Endothelial cell of umbilical vein (primary cell): Measurements from ENCODE around the gene KCND2. TPM values are rescaled to one million over a fixed set of nuclear protein-coding genes. Genes with fewer than 3 reads are reported as not detected.

Source experiments
- BruUV-seq: library from RNA; stranded (reverse); fragments of 400-500 nt; replicated peaks from 2 replicates; lab custom pipeline; 2021; lab: Mats Ljungman, UMichigan
- CTCF ChIA-PET: fragments of 300-600, 350-600 bp; sonication (Branson Sonifier 250); formaldehyde crosslinking; loops from one replicate; lab custom pipeline; 2021; ENCODE audit warnings: antibody characterized with exemption, inconsistent platforms; lab: Charles Lee
- POLR2A ChIA-PET: fragments of 300-600, 350-600 bp; sonication (Branson Sonifier 250); formaldehyde crosslinking; loops from one replicate; lab custom pipeline; 2021; ENCODE audit warnings: antibody characterized with exemption, inconsistent platforms; lab: Charles Lee
- DNase-seq: peaks from one replicate; pipeline ENCODE4 v3.0.0-alpha.2; 2011; ENCODE audit warnings: low read depth, low spot score
- FAIRE-seq: peaks from 2 replicates; lab custom pipeline; 2011; peaks lifted over from hg19 to GRCh38; lab: Jason Lieb, UNC
- H2AFZ ChIP-seq: 2 replicates; pipeline ENCODE4 v1.6.0; 2012; ENCODE audit warnings: low read depth, low read length, control low read depth, inconsistent platforms
- H3K27ac ChIP-seq: 2 replicates; pipeline ENCODE4 v1.5.1; 2011; ENCODE audit warnings: low read depth, mild to moderate bottlenecking, control low read depth, low read length, moderate library complexity; ENCODE audit not compliant: insufficient read depth
- H3K27me3 ChIP-seq, 2 experiments: 2 replicates each; pipeline versions ENCODE4 v1.6.0 to v1.6.1; 2011; ENCODE audit warnings: low read length in 2 of 2, mixed read lengths in 1 of 2; ENCODE audit not compliant: control insufficient read depth in 2 of 2, insufficient read depth in 2 of 2
- H3K36me3 ChIP-seq, 2 experiments: 2 replicates in 1 of 2; 3 replicates in 1 of 2; pipeline ENCODE4 v1.5.1; 2011; ENCODE audit warnings: low read length in 2 of 2, mild to moderate bottlenecking in 1 of 2, moderate library complexity in 1 of 2; ENCODE audit not compliant: control insufficient read depth in 2 of 2, insufficient read depth in 2 of 2; ENCODE audit errors: extremely low read depth in 1 of 2
- H3K4me1 ChIP-seq: 3 replicates; pipeline ENCODE4 v1.5.1; 2011; ENCODE audit warnings: mild to moderate bottlenecking, low read length; ENCODE audit not compliant: control insufficient read depth, insufficient read depth; ENCODE audit errors: extremely low read depth
- H3K4me2 ChIP-seq: 2 replicates; pipeline ENCODE4 v1.6.1; 2011; ENCODE audit warnings: low read length, control low read depth, mixed read lengths; ENCODE audit not compliant: insufficient read depth
- H3K4me3 ChIP-seq, 3 experiments: fragments of 200-600 bp in 1 of 3; sonication (generic), shearing (Covaris generic) in 1 of 3; replicated peaks in 1 of 3; 2 replicates each; pipeline ENCODE4 v1.5.1; 2011 to 2016; ENCODE audit warnings: control low read depth in 3 of 3, low read length in 3 of 3, mild to moderate bottlenecking in 2 of 3, inconsistent platforms in 1 of 3, low read depth in 1 of 3, moderate library complexity in 1 of 3; ENCODE audit not compliant: insufficient read depth in 1 of 3
- H3K79me2 ChIP-seq: 2 replicates; pipeline ENCODE4 v1.6.0; 2012; ENCODE audit warnings: low read length, inconsistent platforms; ENCODE audit not compliant: control insufficient read depth, insufficient read depth
- H3K9ac ChIP-seq: replicated peaks from 2 replicates; pipeline ENCODE3; 2011; ENCODE audit warnings: low read length, control low read depth; ENCODE audit not compliant: insufficient read depth; ENCODE audit errors: extremely low read depth
- H3K9me1 ChIP-seq: replicated peaks from 3 replicates; pipeline ENCODE4 v1.6.0; 2011; ENCODE audit warnings: mild to moderate bottlenecking, low read length; ENCODE audit not compliant: control insufficient read depth, insufficient read depth; ENCODE audit errors: extremely low read depth
- H3K9me3 ChIP-seq: replicated peaks from 2 replicates; pipeline ENCODE4 v1.5.1; 2012; ENCODE audit warnings: low read length, inconsistent platforms; ENCODE audit not compliant: control insufficient read depth, insufficient read depth
- H4K20me1 ChIP-seq: replicated peaks from 2 replicates; pipeline ENCODE3; 2011; ENCODE audit warnings: mild to moderate bottlenecking, low read length; ENCODE audit not compliant: control insufficient read depth, insufficient read depth; ENCODE audit errors: extremely low read depth
- CTCF ChIP-seq, 2 donors: IDR thresholded peaks; 1 replicate in 1 of 2; 2 replicates in 1 of 2; pipeline ENCODE4 v1.5.1; 2011; ENCODE audit warnings: low read length in 2 of 2, mild to moderate bottlenecking in 2 of 2, moderate library complexity in 2 of 2, control low read depth in 1 of 2, inconsistent platforms in 1 of 2, low read depth in 1 of 2; ENCODE audit not compliant: insufficient read depth in 1 of 2; ENCODE audit errors: extremely low read depth in 1 of 2
- EZH2 ChIP-seq: IDR thresholded peaks from 2 replicates; pipeline ENCODE4 v1.6.1; 2012; ENCODE audit warnings: borderline replicate concordance, low read depth, mild to moderate bottlenecking, moderate library complexity, low read length, inconsistent platforms; ENCODE audit not compliant: severe bottlenecking
- FOS ChIP-seq: IDR thresholded peaks from 2 replicates; pipeline ENCODE4 v1.6.1; 2011; ENCODE audit warnings: mild to moderate bottlenecking, low read length, moderate library complexity, borderline replicate concordance; ENCODE audit not compliant: insufficient read depth
- GATA2 ChIP-seq: IDR thresholded peaks from 2 replicates; pipeline ENCODE4 v1.7.0; 2011; ENCODE audit warnings: low read depth, mild to moderate bottlenecking, moderate library complexity, mixed read lengths, low read length; ENCODE audit not compliant: insufficient read length, insufficient read depth
- JUN ChIP-seq: IDR thresholded peaks from 2 replicates; pipeline ENCODE4 v1.6.1; 2011; ENCODE audit warnings: borderline replicate concordance, low read depth; ENCODE audit not compliant: insufficient read length, insufficient read depth
- MAX ChIP-seq: IDR thresholded peaks from 2 replicates; pipeline ENCODE4 v1.6.1; 2011; ENCODE audit not compliant: insufficient read depth, insufficient read length
- MYC ChIP-seq: IDR thresholded peaks from one replicate; pipeline ENCODE4 v1.6.1; 2011; ENCODE audit warnings: mild to moderate bottlenecking, low read depth, low read length
- POLR2A ChIP-seq: IDR thresholded peaks from 2 replicates; pipeline ENCODE4 v1.6.1; 2012; ENCODE audit warnings: low read depth, mild to moderate bottlenecking, control low read depth, low read length
- POLR2AphosphoS5 ChIP-seq: IDR thresholded peaks from 2 replicates; pipeline ENCODE4 v1.6.1; 2012; ENCODE audit warnings: low read depth, mild to moderate bottlenecking, control low read depth, low read length, moderate library complexity; ENCODE audit not compliant: insufficient read depth
- dilution Hi-C: fragments of 300-500 bp; cut with MboI; formaldehyde crosslinking; loops from one replicate; pipeline ENCODE4 v1.15.0; 2019; ENCODE audit warnings: low sequenced_read_pairs; ENCODE audit not compliant: extremely low pct_ligation_motif_present
- intact Hi-C: fragments of 100-400 bp; cut with micrococcal nuclease; formaldehyde crosslinking; loops from one replicate; pipeline ENCODE4 v1.10.0; 2022
- polyA plus RNA-seq, 4 experiments: library from polyadenylated mRNA; depleted of rRNA in 3 of 4; stranded (reverse) in 3 of 4; unstranded in 1 of 4; fragments of >200 nt; gene quantifications; 2 replicates each; pipeline versions ENCODE4 v1.2.1 to v1.2.3, GENCODE V29; 2011 to 2012; ENCODE audit warnings: missing spikeins in 1 of 4
- total RNA-seq: library from RNA; stranded (reverse); gene quantifications from 2 replicates; pipeline ENCODE4 v1.2.3, GENCODE V29; 2021

Gene KCND2
- total and polyA plus RNA-seq, 2 donors (not counting 3 experiments of a cell fraction or from before 2014, with no cell fraction given): not detected

- POLR2A ChIA-PET: no interaction called here
- H4K20me1 ChIP-seq: no peaks in the 10 kb centered on the region
- H2AFZ ChIP-seq: no peak overlapping the region
- intact Hi-C loops: no loop called here
- no peak overlapping the region for H3K27ac ChIP-seq
- H3K4me2 ChIP-seq: no peak overlapping the region
- H3K79me2 ChIP-seq: no peaks in the 10 kb centered on the region
- FAIRE-seq (no peak), DNase-seq (no peak)
- no peaks in the 10 kb centered on the region for H3K36me3 ChIP-seq
- no peaks in the 10 kb centered on the region for H3K9me1 ChIP-seq
- H3K27me3 ChIP-seq: no peaks in the 10 kb centered on the region
- dilution Hi-C loops: no loop called here
- CTCF ChIA-PET: interaction anchor here (1.2 kb wide), 1 partner anchor 13 kb away, joined by 3 read pairs; no protein-coding TSS in a partner anchor
- H3K4me1 ChIP-seq: no peaks in the 10 kb centered on the region
- no peak overlapping the region for H3K9ac ChIP-seq
- BruUV-seq: no TSS peak
- no peaks in the 10 kb centered on the region for H3K9me3 ChIP-seq
- TF ChIP-seq GATA2 (no peak), MAX (no peak), POLR2A (no peak), FOS (no peak), JUN (no peak), POLR2AphosphoS5 (no peak), MYC (no peak), CTCF (IDR thresholded peaks at IDR 0.05; ENCODE audit: extremely low read depth in 1 of 2, insufficient read depth in 1 of 2, low read depth in 1 of 2, low read length in 2 of 2) (no peak), EZH2 (no peak)
- H3K4me3 ChIP-seq: no peak overlapping the region
Observed at GRCh38 chr7:120502825-120503224, 229.8 kb downstream of the KCND2 start.
